ENCODE results near the gene MTCL1.

MTCL1 gene

GRCh38 chr18:8811115-8811514, 105.8 kb downstream of the MTCL1 start:
- DNase-seq (ENCODE audit: low read depth) = no peak

GRCh38 chr18:8812631-8813030, 107.3 kb downstream of the MTCL1 start:
- no peak for DNase-seq (ENCODE audit: low read depth)

- no peak for DNase-seq (ENCODE audit: low read depth)
These were observed 108.3 kb downstream of the MTCL1 start for GRCh38 chr18:8813611-8814010.

GRCh38 chr18:8814206-8814605, 108.8 kb downstream of the MTCL1 start:
- DNase-seq (ENCODE audit: low read depth) = no peak

- DNase-seq (ENCODE audit: low read depth) = no peak
These were observed 110.9 kb downstream of the MTCL1 start for GRCh38 chr18:8816220-8816619.

- no peak for DNase-seq (ENCODE audit: low read depth)
These were observed 111.5 kb downstream of the MTCL1 start for GRCh38 chr18:8816816-8817215.

- DNase-seq (ENCODE audit: low read depth) = no peak
These were observed 113.6 kb downstream of the MTCL1 start for GRCh38 chr18:8818982-8819381.

GRCh38 chr18:8820396-8821082, 115.2 kb downstream of the MTCL1 start:
- DNase-seq (ENCODE audit: low read depth) = no peak

GRCh38 chr18:8821083-8821465, 115.7 kb downstream of the MTCL1 start:
- DNase-seq (ENCODE audit: low read depth) = no peak

GRCh38 chr18:8821531-8821930, 116.2 kb downstream of the MTCL1 start:
- no peak for DNase-seq (ENCODE audit: low read depth)

GRCh38 chr18:8822643-8823042, 117.3 kb downstream of the MTCL1 start:
- DNase-seq (ENCODE audit: low read depth) = no peak

- DNase-seq (ENCODE audit: low read depth) = no peak
These were observed 118.2 kb downstream of the MTCL1 start for GRCh38 chr18:8823530-8823929.

GRCh38 chr18:8824846-8825245, 119.5 kb downstream of the MTCL1 start:
- DNase-seq (ENCODE audit: low read depth) = no peak

- no peak for DNase-seq (ENCODE audit: low read depth)
These were observed 119.9 kb downstream of the MTCL1 start for GRCh38 chr18:8825273-8825672.

- no peak for DNase-seq (ENCODE audit: low read depth)
These were observed 120.5 kb downstream of the MTCL1 start for GRCh38 chr18:8825729-8826375.

- DNase-seq (ENCODE audit: low read depth) = no peak
These were observed 121.2 kb downstream of the MTCL1 start for GRCh38 chr18:8826514-8826913.

GRCh38 chr18:8826971-8827370, 121.6 kb downstream of the MTCL1 start:
- DNase-seq (ENCODE audit: low read depth) = no peak

GRCh38 chr18:8828300-8828699, 122.9 kb downstream of the MTCL1 start:
- DNase-seq (ENCODE audit: low read depth) = no peak

GRCh38 chr18:8828798-8829197, 123.4 kb downstream of the MTCL1 start:
- no peak for DNase-seq (ENCODE audit: low read depth)

- no peak for DNase-seq (ENCODE audit: low read depth)
These were observed 125.0 kb downstream of the MTCL1 start for GRCh38 chr18:8830067-8831060.

GRCh38 chr18:8831112-8831511, 125.8 kb downstream of the MTCL1 start:
- DNase-seq (ENCODE audit: low read depth) = no peak

- DNase-seq (ENCODE audit: low read depth) = no peak
These were observed 126.2 kb downstream of the MTCL1 start for GRCh38 chr18:8831531-8831930.

- no peak for DNase-seq (ENCODE audit: low read depth)
These were observed 128.1 kb downstream of the MTCL1 start for GRCh38 chr18:8833480-8833879.

All from stimulated activated CD8-positive, alpha-beta memory T cell treated with anti-CD3 and anti-CD28 coated beads, Interleukin-4, amount 100 ng/mL, for 24 hours (primary cell).